ENCODE results near the gene CEP97.

CEP97 gene

GRCh38 chr3:101781166-101781565, 56.8 kb downstream of the CEP97 start:
- DNase-seq (ENCODE audit: low read depth) = no peak
- H3K4me3 ChIP-seq (ENCODE audit: low read depth, low read length) = no peak overlapping the region

GRCh38 chr3:101784855-101785613, 60.6 kb downstream of the CEP97 start:
- no peak overlapping the region for H3K4me3 ChIP-seq (ENCODE audit: low read depth, low read length)
- DNase-seq (ENCODE audit: low read depth) = no peak
- TF ChIP-seq CTCF (IDR thresholded peaks at IDR 0.05; ENCODE audit: low read depth, low read length, missing control alignments) = no peak

More at GRCh38 chr3:101781166-101781565, 56.8 kb downstream of the CEP97 start:
- TF ChIP-seq CTCF (IDR thresholded peaks at IDR 0.05; ENCODE audit: low read depth, low read length, missing control alignments) = no peak

GRCh38 chr3:101791778-101792177, 67.4 kb downstream of the CEP97 start:
- H3K4me3 ChIP-seq (ENCODE audit: low read depth, low read length) = no peak overlapping the region
- no peak for TF ChIP-seq CTCF (IDR thresholded peaks at IDR 0.05; ENCODE audit: low read depth, low read length, missing control alignments)
- peak; percentile 85 for DNase-seq (ENCODE audit: low read depth)

- no peak overlapping the region for H3K4me3 ChIP-seq (ENCODE audit: low read depth, low read length)
- no peak for DNase-seq (ENCODE audit: low read depth)
- TF ChIP-seq CTCF (IDR thresholded peaks at IDR 0.05; ENCODE audit: low read depth, low read length, missing control alignments) = no peak
Measured at GRCh38 chr3:101796077-101796680, 71.8 kb downstream of the CEP97 start.

GRCh38 chr3:101801174-101801573, 76.8 kb downstream of the CEP97 start:
- no peak for DNase-seq (ENCODE audit: low read depth)
- TF ChIP-seq CTCF (IDR thresholded peaks at IDR 0.05; ENCODE audit: low read depth, low read length, missing control alignments) = no peak
- H3K4me3 ChIP-seq (ENCODE audit: low read depth, low read length) = no peak overlapping the region

- H3K4me3 ChIP-seq (ENCODE audit: low read depth, low read length) = no peak overlapping the region
- DNase-seq (ENCODE audit: low read depth) = no peak
- no peak for TF ChIP-seq CTCF (IDR thresholded peaks at IDR 0.05; ENCODE audit: low read depth, low read length, missing control alignments)
Measured at GRCh38 chr3:101802179-101802578, 77.8 kb downstream of the CEP97 start.

All from GM12864 (cell line).